ENCODE measurements around the gene RAB5A.

DNA sequence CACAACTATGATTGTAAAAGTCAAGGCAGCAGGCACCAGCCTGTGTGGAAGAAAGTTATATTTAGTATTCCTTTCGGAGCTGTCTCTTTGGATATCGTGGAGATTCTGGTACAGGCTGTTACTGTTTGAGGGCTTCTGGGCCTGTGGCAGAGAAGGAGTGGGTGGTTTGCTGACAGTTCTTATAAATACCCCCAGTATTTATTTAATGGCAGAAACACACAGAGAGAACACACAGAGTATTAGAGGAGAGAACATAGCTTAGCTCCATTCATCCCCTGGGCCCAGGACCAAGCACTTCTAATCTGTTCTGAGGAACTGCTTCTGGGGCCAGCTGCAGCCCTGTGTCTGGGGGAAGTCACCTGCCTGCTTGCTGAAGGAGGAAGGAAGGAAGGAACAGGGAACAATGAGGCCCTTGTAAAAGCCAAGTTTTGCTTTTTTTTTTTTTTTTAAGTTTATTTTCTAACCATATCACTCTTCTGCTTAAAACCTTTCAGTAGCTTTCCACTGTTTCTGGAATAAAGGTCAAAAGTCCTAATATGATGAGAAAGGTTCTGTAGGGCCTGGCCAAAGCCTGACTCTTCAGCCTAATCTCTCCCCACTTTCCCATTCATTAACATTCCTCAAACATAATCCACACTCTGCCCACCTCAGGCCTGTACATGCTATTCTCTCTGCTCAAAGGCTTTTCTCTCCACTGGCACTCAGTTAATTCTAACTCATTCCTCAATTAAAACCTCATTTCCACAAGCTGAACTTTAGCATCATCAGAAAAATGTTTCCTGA lies 76.9 kb downstream of the RAB5A start:
- TF ChIP-seq POLR2A (IDR thresholded peaks at IDR 0.05) (no peak), CTCF (IDR thresholded peaks at IDR 0.05) (no peak)

Measured in prostate gland (tissue), 2 donors.